Astrocyte (in vitro differentiated cells and primary cell): ENCODE data around the gene C1orf198. TPM values are rescaled to one million over a fixed set of nuclear protein-coding genes. Genes with fewer than 3 reads are reported as not detected.

ENCODE experiments used
- DNase-seq: peaks from one replicate; pipeline ENCODE4 v3.0.0-alpha.2; 2010; ENCODE audit warnings: low read depth
- FAIRE-seq: peaks from 2 replicates; lab custom pipeline; 2011; peaks lifted over from hg19 to GRCh38; lab: Jason Lieb, UNC
- H2AFZ ChIP-seq: 2 replicates; pipeline ENCODE4 v1.6.0; 2012; ENCODE audit warnings: low read depth, low read length, inconsistent platforms
- H3K27ac ChIP-seq: 2 replicates; pipeline ENCODE4 v1.5.1; 2011; ENCODE audit warnings: low read depth, low read length, inconsistent platforms
- H3K27me3 ChIP-seq: 2 replicates; pipeline ENCODE4 v1.6.0; 2011; ENCODE audit warnings: low read length, inconsistent platforms; ENCODE audit not compliant: insufficient read depth
- H3K36me3 ChIP-seq: 2 replicates; pipeline ENCODE4 v1.5.1; 2011; ENCODE audit warnings: low read length, inconsistent platforms; ENCODE audit not compliant: insufficient read depth
- H3K4me1 ChIP-seq: 2 replicates; pipeline ENCODE4 v1.5.1; 2011; ENCODE audit warnings: low read length, inconsistent platforms; ENCODE audit not compliant: insufficient read depth
- H3K4me2 ChIP-seq: 2 replicates; pipeline ENCODE4 v1.6.0; 2012; ENCODE audit warnings: low read length, inconsistent platforms
- H3K4me3 ChIP-seq: 2 replicates; pipeline ENCODE4 v1.5.1; 2011; ENCODE audit warnings: low read depth, mild to moderate bottlenecking, low read length, inconsistent platforms; ENCODE audit not compliant: insufficient read depth
- H3K79me2 ChIP-seq: 2 replicates; pipeline ENCODE4 v1.6.0; 2012; ENCODE audit warnings: mild to moderate bottlenecking, low read length, inconsistent platforms; ENCODE audit not compliant: insufficient read depth
- H3K9ac ChIP-seq: 2 replicates; pipeline ENCODE4 v1.6.0; 2012; ENCODE audit warnings: mild to moderate bottlenecking, low read length, inconsistent platforms
- H3K9me3 ChIP-seq: 2 replicates; pipeline ENCODE4 v1.5.1; 2012; ENCODE audit warnings: low read depth, mild to moderate bottlenecking, low read length, inconsistent platforms; ENCODE audit not compliant: insufficient read depth
- H4K20me1 ChIP-seq: 2 replicates; pipeline ENCODE4 v1.6.0; 2012; ENCODE audit warnings: low read length, inconsistent platforms; ENCODE audit not compliant: insufficient read depth
- H3K27ac Mint-ChIP-seq: one replicate; pipeline ENCODE4 v1.8.0; 2021; ENCODE audit warnings: mild to moderate bottlenecking, mixed read lengths; ENCODE audit not compliant: unreplicated experiment
- H3K27me3 Mint-ChIP-seq: one replicate; pipeline ENCODE4 v1.8.0; 2021; ENCODE audit warnings: low read depth, mixed read lengths; ENCODE audit not compliant: unreplicated experiment
- H3K36me3 Mint-ChIP-seq: one replicate; pipeline ENCODE4 v1.8.0; 2021; ENCODE audit warnings: low read depth, mixed read lengths; ENCODE audit not compliant: unreplicated experiment
- H3K4me1 Mint-ChIP-seq: one replicate; pipeline ENCODE4 v1.8.0; 2021; ENCODE audit warnings: low read depth, mixed read lengths; ENCODE audit not compliant: unreplicated experiment
- H3K4me3 Mint-ChIP-seq: one replicate; pipeline ENCODE4 v1.8.0; 2021; ENCODE audit warnings: mild to moderate bottlenecking, moderate library complexity, mixed read lengths; ENCODE audit not compliant: unreplicated experiment
- H3K9me3 Mint-ChIP-seq: one replicate; pipeline ENCODE4 v1.8.0; 2021; ENCODE audit warnings: mild to moderate bottlenecking, mixed read lengths; ENCODE audit not compliant: unreplicated experiment
- CTCF ChIP-seq: IDR thresholded peaks from 2 replicates; pipeline ENCODE4 v1.5.1; 2011; ENCODE audit warnings: low read depth, mild to moderate bottlenecking, inconsistent platforms, low read length, moderate library complexity; ENCODE audit not compliant: insufficient read depth
- EZH2 ChIP-seq: IDR thresholded peaks from 2 replicates; pipeline ENCODE4 v1.6.1; 2012; ENCODE audit warnings: mild to moderate bottlenecking, low read length, inconsistent platforms; ENCODE audit not compliant: insufficient read depth
- total RNA-seq: library from RNA; stranded (reverse); gene quantifications from 2 replicates; pipeline ENCODE4 v1.2.1, GENCODE V29; 2021

C1orf198 gene
- total RNA-seq, 1 donor from 2014 or later = 102 TPM

- no peak overlapping the region for H3K4me3 ChIP-seq
- peak overlapping the region; percentile 49 for H3K27ac ChIP-seq
- H4K20me1 ChIP-seq = no peaks in the 10 kb centered on the region
- peaks cover 22% of the 10 kb centered on the region for H3K4me1 Mint-ChIP-seq
- H3K27ac Mint-ChIP-seq = peak overlapping the region; percentile 30
- H3K36me3 Mint-ChIP-seq = peaks cover 17% of the 10 kb centered on the region
- peaks cover 5% of the 10 kb centered on the region for H3K9me3 Mint-ChIP-seq
- no peak for TF ChIP-seq EZH2
- no peak for TF ChIP-seq CTCF
- peak overlapping the region; percentile 37 for H3K9ac ChIP-seq
- H2AFZ ChIP-seq = no peak overlapping the region
- FAIRE-seq (no peak), DNase-seq (peak; percentile 66)
- H3K27me3 Mint-ChIP-seq = no peaks in the 10 kb centered on the region
- H3K4me1 ChIP-seq = peaks cover 25% of the 10 kb centered on the region
- no peaks in the 10 kb centered on the region for H3K27me3 ChIP-seq
- H3K4me2 ChIP-seq = peak overlapping the region; percentile 30
- no peaks in the 10 kb centered on the region for H3K79me2 ChIP-seq
- no peak overlapping the region for H3K4me3 Mint-ChIP-seq
- no peaks in the 10 kb centered on the region for H3K36me3 ChIP-seq
- no peaks in the 10 kb centered on the region for H3K9me3 ChIP-seq
Measured at GRCh38 chr1:230824919-230825721, 43.2 kb downstream of the C1orf198 start.

GRCh38 chr1:230824551-230824918, 43.8 kb downstream of the C1orf198 start:
- no peak for TF ChIP-seq CTCF
- no peak for TF ChIP-seq EZH2
- Histone ChIP-seq H3K27ac (no peak overlapping the region), H3K27me3 (no peaks in the 10 kb centered on the region), H3K79me2 (no peaks in the 10 kb centered on the region), H3K4me2 (peak overlapping the region; percentile 30), H2AFZ (no peak overlapping the region), H3K4me1 (peaks cover 25% of the 10 kb centered on the region), H3K9me3 (no peaks in the 10 kb centered on the region), H3K9ac (no peak overlapping the region), H3K4me3 (no peak overlapping the region), H3K36me3 (no peaks in the 10 kb centered on the region), H4K20me1 (no peaks in the 10 kb centered on the region)
- FAIRE-seq (no peak), DNase-seq (peak; percentile 37)
- Mint-ChIP-seq H3K9me3 (peaks cover 6% of the 10 kb centered on the region), H3K27me3 (no peaks in the 10 kb centered on the region), H3K36me3 (peaks cover 17% of the 10 kb centered on the region), H3K27ac (no peak overlapping the region), H3K4me1 (peaks cover 22% of the 10 kb centered on the region), H3K4me3 (peak overlapping the region; percentile 47)

- H3K36me3 Mint-ChIP-seq = peaks cover 17% of the 10 kb centered on the region
- Histone ChIP-seq H3K27me3 (no peaks in the 10 kb centered on the region), H3K4me3 (no peak overlapping the region), H3K27ac (no peak overlapping the region), H3K9me3 (no peaks in the 10 kb centered on the region), H3K36me3 (no peaks in the 10 kb centered on the region), H2AFZ (no peak overlapping the region), H3K9ac (no peak overlapping the region), H3K4me1 (peaks cover 25% of the 10 kb centered on the region), H3K79me2 (no peaks in the 10 kb centered on the region), H3K4me2 (no peak overlapping the region), H4K20me1 (no peaks in the 10 kb centered on the region)
- H3K9me3 Mint-ChIP-seq = peaks cover 6% of the 10 kb centered on the region
- no peak overlapping the region for H3K4me3 Mint-ChIP-seq
- DNase-seq (no peak), FAIRE-seq (no peak)
- TF ChIP-seq CTCF (no peak), EZH2 (no peak)
- no peaks in the 10 kb centered on the region for H3K27me3 Mint-ChIP-seq
- H3K4me1 Mint-ChIP-seq = peaks cover 22% of the 10 kb centered on the region
- no peak overlapping the region for H3K27ac Mint-ChIP-seq
Measured at GRCh38 chr1:230823931-230824381, 44.4 kb downstream of the C1orf198 start.
